Activated CD4-positive, CD25-positive, alpha-beta regulatory T cell treated with anti-CD3 and anti-CD28 coated beads, Interleukin-2, amount 50 U/mL, for 16 hours (primary cell): ENCODE results near the gene CLSTN1.
"Not testable (repeated sequence)": the region's sequence is repeated elsewhere in the genome, so short reads cannot be mapped to it uniquely, and the experiment has no call there.

Experiments
- DNase-seq: peaks from one replicate; pipeline ENCODE4 v3.0.0-alpha.2; 2020; ENCODE audit warnings: low read depth, low spot score

CLSTN1 gene

GRCh38 chr1:9764550-9764949, 59.2 kb downstream of the CLSTN1 start:
- no peak for DNase-seq

- DNase-seq, result no peak
Measured at GRCh38 chr1:9763914-9764313, 59.9 kb downstream of the CLSTN1 start.

GRCh38 chr1:9762446-9762845, 61.3 kb downstream of the CLSTN1 start:
- DNase-seq, result not testable (repeated sequence)

GRCh38 chr1:9761855-9762254, 61.9 kb downstream of the CLSTN1 start:
- DNase-seq, result no peak

- no peak for DNase-seq
Measured at GRCh38 chr1:9760824-9761223, 62.9 kb downstream of the CLSTN1 start.

GRCh38 chr1:9759939-9760338, 63.8 kb downstream of the CLSTN1 start:
- no peak for DNase-seq

GRCh38 chr1:9758559-9759121, 65.1 kb downstream of the CLSTN1 start:
- DNase-seq, result no peak

GRCh38 chr1:9755441-9755995, 68.2 kb downstream of the CLSTN1 start:
- DNase-seq, result no peak

- DNase-seq, result no peak
Measured at GRCh38 chr1:9753121-9753531, 70.6 kb downstream of the CLSTN1 start.

GRCh38 chr1:9751971-9752370, 71.8 kb downstream of the CLSTN1 start:
- DNase-seq, result no peak

- DNase-seq, result no peak
Measured at GRCh38 chr1:9749361-9749760, 74.4 kb downstream of the CLSTN1 start.

GRCh38 chr1:9748391-9748790, 75.4 kb downstream of the CLSTN1 start:
- not testable (repeated sequence) for DNase-seq

GRCh38 chr1:9746651-9747050, 77.1 kb downstream of the CLSTN1 start:
- no peak for DNase-seq

GRCh38 chr1:9746211-9746610, 77.6 kb downstream of the CLSTN1 start:
- DNase-seq, result no peak

- DNase-seq, result no peak
Measured at GRCh38 chr1:9744106-9744799, 79.5 kb downstream of the CLSTN1 start.

- DNase-seq, result no peak
Measured at GRCh38 chr1:9737671-9738070, 86.1 kb downstream of the CLSTN1 start.

- no peak for DNase-seq
Measured at GRCh38 chr1:9737057-9737456, 86.7 kb downstream of the CLSTN1 start.

- DNase-seq, result no peak
Measured at GRCh38 chr1:9736241-9736640, 87.5 kb downstream of the CLSTN1 start.

GRCh38 chr1:9735800-9736199, 88.0 kb downstream of the CLSTN1 start:
- DNase-seq, result no peak

- DNase-seq, result no peak
Measured at GRCh38 chr1:9733160-9733789, 90.5 kb downstream of the CLSTN1 start.

- no peak for DNase-seq
Measured at GRCh38 chr1:9732123-9732971, 91.4 kb downstream of the CLSTN1 start.

- DNase-seq, result no peak
Measured at GRCh38 chr1:9731561-9731960, 92.2 kb downstream of the CLSTN1 start.
